Fibroblast of mammary gland (primary cell): ENCODE measurements around the gene GOPC.

Experiments used
- DNase-seq: peaks from one replicate; pipeline ENCODE4 v3.0.0-alpha.2; 2010; ENCODE audit warnings: low read depth
- H3K4me3 ChIP-seq: 2 replicates; pipeline ENCODE4 v1.5.1; 2011; ENCODE audit warnings: low read depth, mild to moderate bottlenecking, low read length, moderate library complexity; ENCODE audit not compliant: control insufficient read depth
- CTCF ChIP-seq: conservative IDR thresholded peaks from 2 replicates; pipeline ENCODE4 v1.5.1; 2011; ENCODE audit warnings: low read depth, low read length, inconsistent platforms; ENCODE audit not compliant: control insufficient read depth, insufficient read depth

GOPC gene

DNA sequence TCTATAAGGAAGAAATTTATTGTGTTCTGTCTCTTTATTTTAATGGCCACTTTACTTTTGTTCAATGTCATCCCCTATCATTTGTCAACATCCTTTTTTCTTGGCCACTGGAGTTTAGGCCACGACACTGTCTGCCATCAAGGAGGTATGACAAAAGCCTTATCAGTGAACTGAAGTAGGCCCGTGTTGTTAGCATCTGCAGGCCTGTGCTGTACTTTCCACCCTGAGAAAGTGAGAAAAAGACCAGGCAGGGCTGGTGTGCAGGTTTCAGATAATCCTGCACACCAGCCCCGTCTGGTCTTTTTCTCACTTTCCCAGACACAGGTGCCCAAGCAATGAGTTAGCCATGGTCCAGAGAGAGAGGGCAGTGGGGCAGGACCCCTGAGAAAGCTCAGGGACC lies 57.6 kb downstream of the GOPC start:
- H3K4me3 ChIP-seq, result no peak overlapping the region
- no peak for DNase-seq
- TF ChIP-seq CTCF, result no peak

- H3K4me3 ChIP-seq, result no peak overlapping the region
- no peak for TF ChIP-seq CTCF
- DNase-seq, result no peak
Measured at GRCh38 chr6:117542493-117542892, 59.8 kb downstream of the GOPC start.

DNA sequence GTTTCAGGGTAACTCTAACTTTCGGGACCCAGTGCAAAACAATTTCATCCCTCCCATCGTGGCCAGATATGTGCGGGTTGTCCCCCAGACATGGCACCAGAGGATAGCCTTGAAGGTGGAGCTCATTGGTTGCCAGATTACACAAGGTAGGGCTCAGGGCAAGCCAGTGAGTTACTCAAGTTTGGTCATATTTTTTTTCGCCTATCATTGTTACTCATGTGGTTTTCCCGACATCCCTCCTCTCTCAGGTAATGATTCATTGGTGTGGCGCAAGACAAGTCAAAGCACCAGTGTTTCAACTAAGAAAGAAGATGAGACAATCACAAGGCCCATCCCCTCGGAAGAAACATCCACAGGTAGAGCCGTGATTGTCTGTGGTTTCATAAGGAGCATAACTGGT lies 61.6 kb downstream of the GOPC start:
- H3K4me3 ChIP-seq, result no peak overlapping the region
- DNase-seq, result peak; percentile 69
- TF ChIP-seq CTCF, result no peak

DNA sequence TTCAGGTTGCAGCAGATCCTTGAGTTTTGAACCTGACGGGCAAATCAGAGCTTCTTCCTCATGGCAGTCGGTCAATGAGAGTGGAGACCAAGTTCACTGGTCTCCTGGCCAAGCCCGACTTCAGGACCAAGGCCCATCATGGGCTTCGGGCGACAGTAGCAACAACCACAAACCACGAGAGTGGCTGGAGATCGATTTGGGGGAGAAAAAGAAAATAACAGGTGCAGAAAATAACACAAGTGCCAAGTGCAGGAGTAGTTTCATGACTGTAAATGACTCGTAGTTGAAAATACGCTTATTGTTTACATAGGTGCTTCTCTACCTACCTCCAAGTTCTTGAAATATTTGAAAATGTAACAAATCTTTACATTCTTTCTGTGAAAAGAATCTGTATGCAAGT lies 63.7 kb downstream of the GOPC start:
- TF ChIP-seq CTCF, result no peak
- no peak for DNase-seq
- H3K4me3 ChIP-seq, result no peak overlapping the region

DNA sequence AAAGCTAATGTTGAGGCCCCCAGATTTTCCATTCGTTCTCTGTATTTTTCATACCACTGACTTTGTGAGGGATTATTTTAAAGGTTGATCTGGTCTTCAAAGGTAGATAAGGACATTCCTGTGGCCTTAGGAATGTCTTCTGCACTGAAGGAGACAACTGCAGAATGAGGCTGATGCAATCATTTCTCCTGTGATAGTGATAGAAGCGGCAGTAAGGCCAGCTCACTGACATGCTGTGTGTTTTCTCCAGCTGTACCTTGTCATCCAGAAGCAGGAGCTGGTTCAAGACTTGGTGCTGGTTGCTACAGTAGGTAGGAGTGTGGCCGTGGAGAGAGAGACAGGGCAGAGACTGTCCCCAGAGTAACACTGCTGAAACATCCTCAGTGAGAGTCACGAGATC lies 66.0 kb downstream of the GOPC start:
- no peak for DNase-seq
- no peak for TF ChIP-seq CTCF
- no peak overlapping the region for H3K4me3 ChIP-seq

GRCh38 chr6:117534974-117535373 lies 67.3 kb downstream of the GOPC start:
- no peak overlapping the region for H3K4me3 ChIP-seq
- no peak for DNase-seq
- no peak for TF ChIP-seq CTCF

GRCh38 chr6:117533775-117534174 lies 68.5 kb downstream of the GOPC start:
- TF ChIP-seq CTCF, result no peak
- no peak for DNase-seq
- H3K4me3 ChIP-seq, result no peak overlapping the region
